Thoracic aorta (tissue), 2 donors: ENCODE measurements around the gene SGCE. TPM values are rescaled to one million over a fixed set of nuclear protein-coding genes. Genes with fewer than 3 reads are reported as not detected.

Source experiments
- ATAC-seq: fragments of 150-250 bp; one replicate; pipeline ENCODE4 v1.8.0; 2017; ENCODE audit warnings: low read depth; ENCODE audit not compliant: insufficient number of reproducible peaks, low FRiP score
- DNase-seq: peaks from one replicate; pipeline ENCODE4 v3.0.0-alpha.2; 2020; ENCODE audit warnings: low spot score
- H3K27ac ChIP-seq, 2 donors: fragments of 200-600 bp; sonication (generic); 1 replicate in 1 of 2; 2 replicates in 1 of 2; pipeline ENCODE4 v1.5.1; 2016; ENCODE audit warnings: mild to moderate bottlenecking in 2 of 2, moderate library complexity in 2 of 2
- H3K27me3 ChIP-seq: fragments of 200-600 bp; sonication (generic); replicated peaks from 2 replicates; pipeline ENCODE4 v1.6.0; 2016; ENCODE audit warnings: mild to moderate bottlenecking; ENCODE audit not compliant: insufficient read depth
- H3K36me3 ChIP-seq: fragments of 200-600 bp; sonication (generic); one replicate; pipeline ENCODE4 v1.5.1; 2016
- H3K4me1 ChIP-seq, 2 donors: fragments of 200-600 bp; sonication (generic); 1 replicate in 1 of 2; 2 replicates in 1 of 2; pipeline versions ENCODE4 v1.5.1 to v1.6.0; 2016; ENCODE audit warnings: low read depth in 2 of 2, mild to moderate bottlenecking in 1 of 2; ENCODE audit not compliant: control insufficient read depth in 1 of 2
- H3K4me3 ChIP-seq: fragments of 200-600 bp; sonication (generic); 2 replicates; pipeline ENCODE4 v1.5.1; 2016; ENCODE audit warnings: mild to moderate bottlenecking
- H3K9me3 ChIP-seq: fragments of 200-600 bp; sonication (generic); 2 replicates; pipeline ENCODE4 v1.5.1; 2016
- total RNA-seq, 2 donors: library from RNA; depleted of rRNA; stranded (reverse); fragments of >200 nt; gene quantifications; one replicate each; pipeline versions ENCODE4 v1.1.0 to v1.2.3, GENCODE V29; 2016
- TF ChIP-seq, protein P1 (sequence below): fragments of 200-600 bp; sonication (generic); IDR thresholded peaks from one replicate; pipeline ENCODE4 v1.5.1; 2019; ENCODE audit warnings: antibody characterized with exemption

Gene SGCE
- total RNA-seq, 2 donors from 2014 or later, result 106 to 131 TPM

DNA sequence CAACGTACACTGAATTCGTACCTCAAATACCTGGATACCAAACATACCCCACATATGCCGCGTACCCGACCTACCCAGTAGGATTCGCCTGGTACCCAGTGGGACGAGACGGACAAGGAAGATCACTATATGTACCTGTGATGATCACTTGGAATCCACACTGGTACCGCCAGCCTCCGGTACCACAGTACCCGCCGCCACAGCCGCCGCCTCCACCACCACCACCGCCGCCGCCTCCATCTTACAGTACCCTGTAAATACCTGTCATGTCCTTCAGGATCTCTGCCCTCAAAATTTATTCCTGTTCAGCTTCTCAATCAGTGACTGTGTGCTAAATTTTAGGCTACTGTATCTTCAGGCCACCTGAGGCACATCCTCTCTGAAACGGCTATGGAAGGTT is 9.5 kb upstream of the SGCE start:
- no peak overlapping the region for H3K27ac ChIP-seq
- no peaks in the 10 kb centered on the region for H3K4me1 ChIP-seq
- ATAC-seq (no peak), DNase-seq (no peak)
- no peaks in the 10 kb centered on the region for H3K36me3 ChIP-seq
- no peak overlapping the region for H3K4me3 ChIP-seq
- no peaks in the 10 kb centered on the region for H3K9me3 ChIP-seq
- TF ChIP-seq, protein P1, sequence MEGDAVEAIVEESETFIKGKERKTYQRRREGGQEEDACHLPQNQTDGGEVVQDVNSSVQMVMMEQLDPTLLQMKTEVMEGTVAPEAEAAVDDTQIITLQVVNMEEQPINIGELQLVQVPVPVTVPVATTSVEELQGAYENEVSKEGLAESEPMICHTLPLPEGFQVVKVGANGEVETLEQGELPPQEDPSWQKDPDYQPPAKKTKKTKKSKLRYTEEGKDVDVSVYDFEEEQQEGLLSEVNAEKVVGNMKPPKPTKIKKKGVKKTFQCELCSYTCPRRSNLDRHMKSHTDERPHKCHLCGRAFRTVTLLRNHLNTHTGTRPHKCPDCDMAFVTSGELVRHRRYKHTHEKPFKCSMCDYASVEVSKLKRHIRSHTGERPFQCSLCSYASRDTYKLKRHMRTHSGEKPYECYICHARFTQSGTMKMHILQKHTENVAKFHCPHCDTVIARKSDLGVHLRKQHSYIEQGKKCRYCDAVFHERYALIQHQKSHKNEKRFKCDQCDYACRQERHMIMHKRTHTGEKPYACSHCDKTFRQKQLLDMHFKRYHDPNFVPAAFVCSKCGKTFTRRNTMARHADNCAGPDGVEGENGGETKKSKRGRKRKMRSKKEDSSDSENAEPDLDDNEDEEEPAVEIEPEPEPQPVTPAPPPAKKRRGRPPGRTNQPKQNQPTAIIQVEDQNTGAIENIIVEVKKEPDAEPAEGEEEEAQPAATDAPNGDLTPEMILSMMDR, result no peak
- no peaks in the 10 kb centered on the region for H3K27me3 ChIP-seq

DNA sequence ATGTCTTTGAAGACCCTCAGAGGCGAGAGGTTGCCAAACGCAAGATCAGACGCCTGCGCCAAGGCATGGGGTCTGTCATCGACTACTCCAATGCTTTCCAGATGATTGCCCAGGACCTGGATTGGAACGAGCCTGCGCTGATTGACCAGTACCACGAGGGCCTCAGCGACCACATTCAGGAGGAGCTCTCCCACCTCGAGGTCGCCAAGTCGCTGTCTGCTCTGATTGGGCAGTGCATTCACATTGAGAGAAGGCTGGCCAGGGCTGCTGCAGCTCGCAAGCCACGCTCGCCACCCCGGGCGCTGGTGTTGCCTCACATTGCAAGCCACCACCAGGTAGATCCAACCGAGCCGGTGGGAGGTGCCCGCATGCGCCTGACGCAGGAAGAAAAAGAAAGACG is 8.1 kb upstream of the SGCE start:
- Histone ChIP-seq H3K36me3 (no peaks in the 10 kb centered on the region), H3K4me3 (no peak overlapping the region), H3K4me1 (no peaks in the 10 kb centered on the region), H3K27me3 (no peaks in the 10 kb centered on the region), H3K27ac (no peak overlapping the region), H3K9me3 (no peaks in the 10 kb centered on the region)
- ATAC-seq (no peak), DNase-seq (no peak)
- TF ChIP-seq, protein P1, result no peak

DNA sequence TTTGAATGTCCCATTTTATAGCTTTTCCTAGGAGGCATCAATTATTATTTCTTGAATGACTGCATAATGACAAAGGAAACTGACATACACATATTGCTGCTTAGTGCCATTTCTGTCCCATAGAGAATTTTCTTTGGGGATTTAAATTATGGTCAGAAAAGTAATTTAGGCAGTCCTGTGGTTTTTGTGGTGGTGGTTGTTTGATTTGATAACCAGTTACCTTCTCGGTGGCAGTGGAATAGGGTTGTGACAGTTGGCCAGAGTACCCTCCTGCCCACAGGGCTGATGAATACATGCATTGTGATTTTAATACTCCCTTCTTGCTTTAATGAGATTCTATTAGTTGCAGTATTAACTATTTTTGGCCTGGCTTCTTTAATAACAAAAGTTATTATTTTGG is 6.6 kb upstream of the SGCE start:
- H3K27me3 ChIP-seq, result no peaks in the 10 kb centered on the region
- H3K4me1 ChIP-seq, result no peaks in the 10 kb centered on the region
- TF ChIP-seq, protein P1, result no peak
- ATAC-seq (no peak), DNase-seq (no peak)
- H3K36me3 ChIP-seq, result no peaks in the 10 kb centered on the region
- no peak overlapping the region for H3K4me3 ChIP-seq
- H3K27ac ChIP-seq, result no peak overlapping the region
- no peaks in the 10 kb centered on the region for H3K9me3 ChIP-seq

DNA sequence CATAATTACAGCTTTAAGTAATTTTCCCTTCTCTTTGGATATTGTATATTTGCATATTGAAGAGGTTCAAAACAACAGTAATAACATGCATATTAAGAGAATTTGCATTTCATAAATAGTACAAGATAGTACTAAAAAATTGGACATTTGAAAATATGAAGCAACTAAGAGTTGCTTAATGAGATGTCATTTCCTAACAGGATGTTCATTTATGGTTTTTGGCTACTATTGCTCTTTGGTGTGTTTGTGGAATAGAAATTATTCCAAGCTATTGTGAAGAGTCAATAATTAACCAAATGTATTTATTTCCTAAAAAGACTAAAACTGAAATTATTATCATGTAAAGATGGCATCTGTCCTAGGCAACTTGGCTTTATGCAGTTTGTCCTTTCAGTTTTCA is 4.1 kb upstream of the SGCE start:
- Histone ChIP-seq H3K4me3 (no peak overlapping the region), H3K36me3 (no peaks in the 10 kb centered on the region), H3K27ac (no peak overlapping the region), H3K27me3 (no peaks in the 10 kb centered on the region), H3K9me3 (no peaks in the 10 kb centered on the region), H3K4me1 (no peaks in the 10 kb centered on the region)
- DNase-seq (no peak), ATAC-seq (no peak)
- TF ChIP-seq, protein P1, result no peak

DNA sequence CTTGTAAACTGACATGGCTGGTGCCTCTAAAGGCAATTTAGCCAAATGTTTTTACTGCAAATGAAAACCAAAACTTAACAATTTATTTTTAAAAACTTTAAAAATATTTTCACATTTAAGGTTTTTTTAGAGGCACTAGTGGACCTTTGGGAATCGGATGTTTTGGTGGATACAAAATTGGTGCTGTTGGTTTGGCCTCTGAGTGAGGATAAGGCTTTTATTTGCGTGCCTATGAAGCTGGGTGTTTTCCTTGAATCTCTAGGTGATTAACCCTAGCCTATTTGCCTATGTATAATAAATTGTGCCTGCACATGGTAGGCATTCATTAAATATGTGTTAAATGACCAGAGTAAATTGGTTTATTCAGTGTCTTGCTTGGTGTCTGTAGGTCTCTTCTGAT is 2.9 kb upstream of the SGCE start:
- Histone ChIP-seq H3K36me3 (no peaks in the 10 kb centered on the region), H3K9me3 (no peaks in the 10 kb centered on the region), H3K27me3 (no peaks in the 10 kb centered on the region), H3K4me3 (peak overlapping the region; percentile 86), H3K4me1 (peaks cover 0 to 5% of the 10 kb centered on the region in 2 donors), H3K27ac (no peak overlapping the region)
- DNase-seq (no peak), ATAC-seq (no peak)
- TF ChIP-seq, protein P1, result no peak
